AML-193 (cell line): Measurements from ENCODE around the gene DKKL1.

Experiments
- DNase-seq, 2 experiments: peaks; one replicate each; lab custom pipeline; 2025; lab: John Stamatoyannopoulos, UW

DKKL1 gene

DNA sequence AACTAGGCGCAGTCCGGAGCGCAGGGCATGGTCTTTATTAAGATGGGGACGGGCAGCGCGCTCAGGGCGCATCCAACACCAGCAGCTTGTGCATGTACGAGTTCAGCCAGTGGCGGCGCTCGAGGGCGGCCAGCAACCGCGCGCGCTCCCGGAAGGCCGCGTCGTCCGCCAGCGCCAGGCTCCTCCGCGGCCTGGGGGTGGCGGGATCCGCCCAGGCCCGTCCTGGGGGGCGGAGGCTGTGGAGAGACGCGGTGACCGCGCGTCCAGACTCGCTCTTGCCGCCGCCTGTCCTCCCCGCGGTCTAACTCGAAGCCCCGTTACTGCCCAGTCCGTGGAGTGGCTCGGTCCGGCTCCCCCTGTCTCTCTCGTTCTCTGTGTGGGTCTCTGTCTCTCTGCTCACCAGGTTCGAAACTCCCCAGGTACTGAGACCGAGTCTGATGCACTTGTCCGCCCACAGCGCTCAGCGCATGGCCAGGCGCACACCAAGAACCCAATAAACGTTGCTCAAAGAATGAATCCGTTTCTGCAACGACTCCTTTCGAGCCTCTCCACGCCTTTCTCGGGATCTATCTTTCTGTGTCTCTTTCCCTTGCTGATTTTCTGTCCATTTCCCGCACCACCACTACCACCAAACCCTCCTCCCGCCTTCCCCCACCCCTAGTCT lies 58.9 kb downstream of the DKKL1 start:
- DNase-seq: no peak

- no peak for DNase-seq
Observed at GRCh38 chr19:49423071-49423984, 59.7 kb downstream of the DKKL1 start, which contains the start of gene PTH2. Gene PTH2, minus strand, starts transcription at chr19:49423441. Its CDS starts 102 bp downstream, at chr19:49423339.

GRCh38 chr19:49423985-49424303 lies 60.3 kb downstream of the DKKL1 start:
- DNase-seq: no peak
